Measurements from ENCODE around the gene CA4.
A peak's percentile ranks its signal among the peaks of the same experiment; 100 is the strongest.
"Not testable (repeated sequence)": the region's sequence is repeated elsewhere in the genome, so short reads cannot be mapped to it uniquely, and the experiment has no call there.

Gene CA4

GRCh38 chr17:60171753-60172079 is 21.9 kb downstream of the CA4 start:
- H3K27ac Mint-ChIP-seq: no peak overlapping the region
- peaks cover 13% of the 10 kb centered on the region for H3K4me1 Mint-ChIP-seq
- no peak overlapping the region for H3K4me3 Mint-ChIP-seq
- H3K27me3 Mint-ChIP-seq: no peaks in the 10 kb centered on the region
- no peak for ATAC-seq
- H3K36me3 Mint-ChIP-seq: peaks cover 6% of the 10 kb centered on the region
- H3K9me3 Mint-ChIP-seq: no peaks in the 10 kb centered on the region

- ATAC-seq: no peak
- Mint-ChIP-seq H3K9me3 (no peaks in the 10 kb centered on the region), H3K27me3 (no peaks in the 10 kb centered on the region), H3K27ac (no peak overlapping the region), H3K36me3 (peaks cover 8% of the 10 kb centered on the region), H3K4me3 (no peak overlapping the region), H3K4me1 (peaks cover 13% of the 10 kb centered on the region)
Observed at GRCh38 chr17:60173304-60173819, 23.6 kb downstream of the CA4 start.

- Mint-ChIP-seq H3K27ac (no peak overlapping the region), H3K27me3 (no peaks in the 10 kb centered on the region), H3K4me3 (no peak overlapping the region), H3K36me3 (peaks cover 8% of the 10 kb centered on the region), H3K4me1 (peaks cover 13% of the 10 kb centered on the region), H3K9me3 (no peaks in the 10 kb centered on the region)
- no peak for ATAC-seq
Observed at GRCh38 chr17:60174035-60174434, 24.3 kb downstream of the CA4 start.

- peaks cover 13% of the 10 kb centered on the region for H3K4me1 Mint-ChIP-seq
- H3K4me3 Mint-ChIP-seq, H3K27ac Mint-ChIP-seq, H3K27me3 Mint-ChIP-seq, H3K36me3 Mint-ChIP-seq, H3K9me3 Mint-ChIP-seq, ATAC-seq: not testable (repeated sequence)
Observed at GRCh38 chr17:60174767-60175166, 25.0 kb downstream of the CA4 start.

- not testable (repeated sequence) for H3K9me3 Mint-ChIP-seq, H3K4me1 Mint-ChIP-seq, ATAC-seq, H3K4me3 Mint-ChIP-seq, H3K27ac Mint-ChIP-seq, H3K27me3 Mint-ChIP-seq
- H3K36me3 Mint-ChIP-seq: peaks cover 28% of the 10 kb centered on the region
Observed at GRCh38 chr17:60176763-60177162, 27.0 kb downstream of the CA4 start.

- H3K36me3 Mint-ChIP-seq: peaks cover 33% of the 10 kb centered on the region
- H3K27ac Mint-ChIP-seq, H3K9me3 Mint-ChIP-seq, ATAC-seq, H3K4me1 Mint-ChIP-seq, H3K4me3 Mint-ChIP-seq, H3K27me3 Mint-ChIP-seq: not testable (repeated sequence)
Observed at GRCh38 chr17:60178180-60178579, 28.4 kb downstream of the CA4 start.

GRCh38 chr17:60180380-60180779 is 30.6 kb downstream of the CA4 start:
- Mint-ChIP-seq H3K36me3 (peaks cover 40% of the 10 kb centered on the region), H3K27ac (peak overlapping the region; percentile 19)
- H3K4me3 Mint-ChIP-seq, H3K27me3 Mint-ChIP-seq, H3K4me1 Mint-ChIP-seq, ATAC-seq, H3K9me3 Mint-ChIP-seq: not testable (repeated sequence)

GRCh38 chr17:60186372-60186771 is 36.6 kb downstream of the CA4 start:
- peaks cover 12% of the 10 kb centered on the region for H3K4me1 Mint-ChIP-seq
- H3K27me3 Mint-ChIP-seq, H3K4me3 Mint-ChIP-seq, ATAC-seq, H3K9me3 Mint-ChIP-seq: not testable (repeated sequence)
- peaks cover 34% of the 10 kb centered on the region for H3K36me3 Mint-ChIP-seq
- peak overlapping the region; percentile 56 for H3K27ac Mint-ChIP-seq

GRCh38 chr17:60186846-60187745 is 37.3 kb downstream of the CA4 start:
- Mint-ChIP-seq H3K4me1 (peaks cover 12% of the 10 kb centered on the region), H3K27ac (peak overlapping the region; percentile 56), H3K36me3 (peaks cover 29% of the 10 kb centered on the region)
- not testable (repeated sequence) for H3K4me3 Mint-ChIP-seq, ATAC-seq, H3K27me3 Mint-ChIP-seq, H3K9me3 Mint-ChIP-seq

GRCh38 chr17:60188759-60189158 is 39.0 kb downstream of the CA4 start:
- Mint-ChIP-seq H3K4me3 (no peak overlapping the region), H3K27ac (no peak overlapping the region), H3K36me3 (peaks cover 38% of the 10 kb centered on the region), H3K27me3 (no peaks in the 10 kb centered on the region), H3K9me3 (no peaks in the 10 kb centered on the region), H3K4me1 (peaks cover 12% of the 10 kb centered on the region)
- ATAC-seq: no peak

GRCh38 chr17:60190032-60190431 is 40.3 kb downstream of the CA4 start:
- H3K27ac Mint-ChIP-seq, ATAC-seq, H3K4me3 Mint-ChIP-seq, H3K27me3 Mint-ChIP-seq, H3K9me3 Mint-ChIP-seq: not testable (repeated sequence)
- Mint-ChIP-seq H3K36me3 (peaks cover 46% of the 10 kb centered on the region), H3K4me1 (peaks cover 12% of the 10 kb centered on the region)

GRCh38 chr17:60193032-60193431 is 43.3 kb downstream of the CA4 start:
- not testable (repeated sequence) for H3K27ac Mint-ChIP-seq, H3K4me1 Mint-ChIP-seq, H3K4me3 Mint-ChIP-seq, H3K27me3 Mint-ChIP-seq, H3K9me3 Mint-ChIP-seq, ATAC-seq
- H3K36me3 Mint-ChIP-seq: peaks cover 63% of the 10 kb centered on the region

GRCh38 chr17:60193482-60193881 is 43.7 kb downstream of the CA4 start:
- Mint-ChIP-seq H3K4me3 (no peak overlapping the region), H3K4me1 (no peaks in the 10 kb centered on the region), H3K36me3 (peaks cover 67% of the 10 kb centered on the region), H3K9me3 (no peaks in the 10 kb centered on the region), H3K27me3 (no peaks in the 10 kb centered on the region), H3K27ac (no peak overlapping the region)
- ATAC-seq: no peak

- not testable (repeated sequence) for H3K27ac Mint-ChIP-seq, H3K27me3 Mint-ChIP-seq, H3K4me1 Mint-ChIP-seq
Observed at GRCh38 chr17:60194141-60194540, 44.4 kb downstream of the CA4 start.

GRCh38 chr17:60198630-60199029 is 48.9 kb downstream of the CA4 start:
- H3K36me3 Mint-ChIP-seq: peaks cover 49% of the 10 kb centered on the region
- H3K27ac Mint-ChIP-seq, H3K27me3 Mint-ChIP-seq, H3K4me1 Mint-ChIP-seq, ATAC-seq, H3K4me3 Mint-ChIP-seq, H3K9me3 Mint-ChIP-seq: not testable (repeated sequence)

More at GRCh38 chr17:60194141-60194540, 44.4 kb downstream of the CA4 start:
- H3K36me3 Mint-ChIP-seq: peaks cover 67% of the 10 kb centered on the region
- ATAC-seq, H3K9me3 Mint-ChIP-seq, H3K4me3 Mint-ChIP-seq: not testable (repeated sequence)

- not testable (repeated sequence) for H3K4me1 Mint-ChIP-seq, ATAC-seq, H3K27ac Mint-ChIP-seq, H3K27me3 Mint-ChIP-seq, H3K9me3 Mint-ChIP-seq, H3K4me3 Mint-ChIP-seq
- peaks cover 12% of the 10 kb centered on the region for H3K36me3 Mint-ChIP-seq
Observed at GRCh38 chr17:60205782-60206181, 56.0 kb downstream of the CA4 start.

Data from stimulated activated memory B cell treated with anti-CD40 and anti-IgM and Interleukin-4, amounts not matched to agents 10 μg/mL and 1 μg/mL and 100 μg/mL, for 72 hours (primary cell).